OCI-LY3 (cell line): Measurements from ENCODE around the gene ARHGEF28.

ENCODE experiments used
- EZH2phosphoT487 ChIP-seq: fragments of 200-600 bp; shearing (Covaris generic); IDR thresholded peaks from 2 replicates; pipeline ENCODE4 v1.6.1; 2018; ENCODE audit warnings: antibody characterized with exemption, mixed run types, low read depth
- TF ChIP-seq, protein P1 (sequence below): fragments of 200-600, 300-600 bp; sonication (generic); IDR thresholded peaks from 2 replicates; pipeline ENCODE4 v1.5.1; 2014; ENCODE audit warnings: antibody characterized with exemption, low read length, low read depth

DNA sequence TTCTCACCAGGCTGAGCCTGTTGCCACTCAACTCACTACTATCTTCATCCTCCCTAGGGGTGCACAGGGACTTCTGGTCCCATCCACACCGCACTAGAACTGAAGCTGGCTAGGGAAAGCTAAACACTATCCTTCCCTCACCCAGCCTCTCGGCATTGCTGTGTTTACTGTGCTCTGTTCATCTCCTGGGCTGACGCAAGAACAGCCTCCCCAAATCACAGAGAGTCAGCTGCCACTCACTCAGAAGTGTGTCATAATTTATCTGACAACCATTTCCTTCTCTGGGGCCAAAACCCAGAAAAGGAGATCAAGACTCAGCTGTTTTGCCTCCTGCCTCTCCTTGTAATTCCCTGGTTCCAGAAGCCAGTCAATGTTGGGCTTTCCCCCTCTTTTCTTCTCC, 92.8 kb downstream of the ARHGEF28 start:
- TF ChIP-seq, protein P1, sequence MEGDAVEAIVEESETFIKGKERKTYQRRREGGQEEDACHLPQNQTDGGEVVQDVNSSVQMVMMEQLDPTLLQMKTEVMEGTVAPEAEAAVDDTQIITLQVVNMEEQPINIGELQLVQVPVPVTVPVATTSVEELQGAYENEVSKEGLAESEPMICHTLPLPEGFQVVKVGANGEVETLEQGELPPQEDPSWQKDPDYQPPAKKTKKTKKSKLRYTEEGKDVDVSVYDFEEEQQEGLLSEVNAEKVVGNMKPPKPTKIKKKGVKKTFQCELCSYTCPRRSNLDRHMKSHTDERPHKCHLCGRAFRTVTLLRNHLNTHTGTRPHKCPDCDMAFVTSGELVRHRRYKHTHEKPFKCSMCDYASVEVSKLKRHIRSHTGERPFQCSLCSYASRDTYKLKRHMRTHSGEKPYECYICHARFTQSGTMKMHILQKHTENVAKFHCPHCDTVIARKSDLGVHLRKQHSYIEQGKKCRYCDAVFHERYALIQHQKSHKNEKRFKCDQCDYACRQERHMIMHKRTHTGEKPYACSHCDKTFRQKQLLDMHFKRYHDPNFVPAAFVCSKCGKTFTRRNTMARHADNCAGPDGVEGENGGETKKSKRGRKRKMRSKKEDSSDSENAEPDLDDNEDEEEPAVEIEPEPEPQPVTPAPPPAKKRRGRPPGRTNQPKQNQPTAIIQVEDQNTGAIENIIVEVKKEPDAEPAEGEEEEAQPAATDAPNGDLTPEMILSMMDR, result no peak
- no peak for TF ChIP-seq EZH2phosphoT487
